K562 (cell line): ENCODE results near the gene CPPED1. TPM values are rescaled to one million over a fixed set of nuclear protein-coding genes. Genes with fewer than 3 reads are reported as not detected.

Source experiments
- ATAC-seq: fragments of 200-7000 bp; cut with Tn5 transposase; 3 replicates; pipeline ENCODE4 v1.9.1; 2020; ENCODE audit warnings: moderate library complexity
- BruUV-seq: library from RNA; stranded (reverse); fragments of 400-500 nt; replicated peaks from 2 replicates; lab custom pipeline; 2021; lab: Mats Ljungman, UMichigan
- CTCF ChIA-PET: fragments of 300-600 bp; formaldehyde crosslinking; extraction: SDS; loops from one replicate; lab custom pipeline; 2021; ENCODE audit warnings: low intra/inter-chr PET ratio; lab: Yijun Ruan, JAX
- POLR2A ChIA-PET: fragments of 300-600, 350-650 bp; sonication (Branson Sonifier 250); formaldehyde crosslinking; extraction: SDS; loops from one replicate; lab custom pipeline; 2021; ENCODE audit warnings: antibody characterized with exemption, inconsistent platforms; lab: Yijun Ruan, JAX
- DNase-seq, 4 experiments: peaks; one replicate each; pipeline versions ENCODE4 v3.0.0 to v3.0.0-alpha.2; 2011 to 2018; ENCODE audit warnings: low spot score in 3 of 4, mixed read lengths in 3 of 4; ENCODE audit errors: extremely low read depth in 1 of 4
- FAIRE-seq: peaks from 2 replicates; lab custom pipeline; 2011; peaks lifted over from hg19 to GRCh38; lab: Jason Lieb, UNC
- H2AFZ ChIP-seq: 2 replicates; pipeline ENCODE4 v1.6.0; 2011; ENCODE audit warnings: low read depth, low read length, control low read depth, inconsistent platforms
- H3K27ac ChIP-seq: fragments of 200-600 bp; 3 replicates; pipeline ENCODE4 v1.8.0; 2011; ENCODE audit warnings: low read depth, mild to moderate bottlenecking, control low read depth, inconsistent platforms, low read length, moderate library complexity, mixed read lengths; ENCODE audit errors: extremely low read depth
- H3K27me3 ChIP-seq, 2 experiments: fragments of 300-600 bp in 1 of 2; 2 replicates in 1 of 2; 3 replicates in 1 of 2; pipeline versions ENCODE4 v1.6.0 to v1.8.0; 2011; ENCODE audit warnings: inconsistent platforms in 2 of 2, low read length in 2 of 2, mild to moderate bottlenecking in 1 of 2, mixed read lengths in 1 of 2, moderate library complexity in 1 of 2; ENCODE audit not compliant: control insufficient read depth in 2 of 2, insufficient read depth in 2 of 2
- H3K36me3 ChIP-seq: fragments of 300-600 bp; 3 replicates; pipeline ENCODE4 v1.8.0; 2011; ENCODE audit warnings: mild to moderate bottlenecking, low read length, inconsistent platforms; ENCODE audit not compliant: control insufficient read depth, insufficient read depth
- H3K4me1 ChIP-seq, 2 experiments: fragments of 200-600 bp in 1 of 2; replicated peaks in 1 of 2; 2 replicates in 1 of 2; 3 replicates in 1 of 2; pipeline versions ENCODE4 v1.5.1 to v1.8.0; 2011; ENCODE audit warnings: inconsistent platforms in 2 of 2, low read length in 2 of 2, mild to moderate bottlenecking in 1 of 2, mixed read lengths in 1 of 2, moderate library complexity in 1 of 2; ENCODE audit not compliant: control insufficient read depth in 2 of 2, insufficient read depth in 2 of 2
- H3K4me2 ChIP-seq: 2 replicates; pipeline ENCODE4 v1.6.1; 2011; ENCODE audit warnings: low read length, control low read depth, inconsistent platforms, mixed read lengths; ENCODE audit not compliant: insufficient read depth
- H3K4me3 ChIP-seq: fragments of 200-600 bp; sonication (generic), shearing (Covaris generic); 2 replicates; pipeline ENCODE4 v1.5.1; 2016; ENCODE audit warnings: control low read depth, inconsistent platforms
- H3K79me2 ChIP-seq: fragments of 200-600 bp; 3 replicates; pipeline ENCODE4 v1.8.0; 2011; ENCODE audit warnings: low read length, inconsistent platforms; ENCODE audit not compliant: control insufficient read depth, insufficient read depth
- H3K9ac ChIP-seq, 2 experiments: 2 replicates each; pipeline versions ENCODE4 v1.6.0 to v1.6.1; 2011; ENCODE audit warnings: low read depth in 2 of 2, low read length in 2 of 2, control low read depth in 1 of 2, inconsistent platforms in 1 of 2, mild to moderate bottlenecking in 1 of 2, mixed read lengths in 1 of 2; ENCODE audit not compliant: insufficient read depth in 1 of 2
- H3K9me1 ChIP-seq: one replicate; pipeline ENCODE4 v1.6.0; 2011; ENCODE audit warnings: inconsistent platforms, mild to moderate bottlenecking, low read length, moderate library complexity; ENCODE audit not compliant: control insufficient read depth, insufficient read depth
- H3K9me3 ChIP-seq: replicated peaks from 2 replicates; pipeline ENCODE4 v1.5.1; 2011; ENCODE audit warnings: low read depth, low read length, inconsistent platforms; ENCODE audit not compliant: control insufficient read depth, insufficient read depth
- H4K20me1 ChIP-seq: replicated peaks from 2 replicates; pipeline ENCODE4 v1.6.1; 2011; ENCODE audit warnings: low read length, inconsistent platforms, mixed read lengths; ENCODE audit not compliant: control insufficient read depth, insufficient read depth
- MECOM ChIP-seq: fragments of 250-450 bp; sonication (Bioruptor Pico); IDR thresholded peaks from 2 replicates; pipeline ENCODE4 v1.8.0; 2022; ENCODE audit warnings: inconsistent platforms
- ZNF592 ChIP-seq: fragments of 450-650 bp; IDR thresholded peaks from 2 replicates; pipeline ENCODE4 v1.6.1; 2017; ENCODE audit warnings: antibody characterized with exemption, mild to moderate bottlenecking
- ZNF79 ChIP-seq: fragments of 250-450 bp; sonication (Bioruptor Pico); IDR thresholded peaks from 2 replicates; pipeline ENCODE4 v1.4.0; 2020; ENCODE audit warnings: low read depth, mild to moderate bottlenecking, moderate library complexity
- WGBS: fragments of 100-300 bp; shearing (Covaris generic); methylation state at CpG from one replicate; pipeline ENCODE4 v1.1.6; 2016; ENCODE audit warnings: low coverage, mixed read lengths; ENCODE audit not compliant: insufficient coverage; ENCODE audit errors: missing lambda C conversion rate; 5-methylcytosine and 5-hydroxymethylcytosine counted together
- in situ Hi-C: fragments of 300-500 bp; cut with MboI; formaldehyde crosslinking; loops from 4 replicates; pipeline ENCODE4 v1.15.0; 2018; ENCODE audit warnings: inconsistent platforms, mixed read lengths
- intact Hi-C: fragments of 100-400 bp; cut with micrococcal nuclease; formaldehyde crosslinking; loops from 2 replicates; pipeline ENCODE4 v1.14.2; 2022
- polyA plus RNA-seq, 8 experiments: library from polyadenylated mRNA; depleted of rRNA in 4 of 8; stranded (reverse) in 5 of 8; unstranded in 3 of 8; fragments of >200 nt; fragmentation: Nextera tagmentation in 2 of 8; fragmentation: Illumina TruSeq in 1 of 8; extraction: Ambion mirVana in 2 of 8; extraction: Trizol in 1 of 8; gene quantifications; 2 replicates each; pipeline versions ENCODE4 v1.2.1 to v1.2.3, GENCODE V29; 2011 to 2014; ENCODE audit warnings: inconsistent platforms in 1 of 8, missing spikeins in 1 of 8
- total RNA-seq, 7 experiments: library from RNA; depleted of rRNA in 6 of 7; stranded (reverse); fragments of >200 nt in 6 of 7; fragmentation: Illumina TruSeq in 2 of 7; extraction: Trizol in 2 of 7; gene quantifications; 2 replicates each; pipeline versions ENCODE4 v1.2.1 to v1.2.3, GENCODE V29; 2011 to 2021; ENCODE audit warnings: low replicate concordance in 1 of 7
- TF ChIP-seq, protein P1 (sequence below): fragments of 450-650 bp; formaldehyde crosslinking; IDR thresholded peaks from 2 replicates; pipeline ENCODE4 v1.4.0; 2022; ENCODE audit warnings: missing genetic modification characterization
- TF ChIP-seq, protein P2 (sequence below), 2 experiments: fragments of 250-450 bp in 1 of 2; fragments of 450-650 bp in 1 of 2; sonication (Bioruptor Pico) in 1 of 2; IDR thresholded peaks; 2 replicates each; pipeline versions ENCODE4 v1.6.1 to v1.8.0; 2016 to 2021; ENCODE audit warnings: mild to moderate bottlenecking in 2 of 2, moderate library complexity in 2 of 2, missing compliant biosample characterization in 1 of 2, missing genetic modification characterization in 1 of 2

The CPPED1 gene
- total and polyA plus RNA-seq, 9 of the 15 experiments (the other 6 are each of a cell fraction or from before 2014, with no cell fraction given): 7.5 to 25.7 (median 16.9) TPM

- POLR2A ChIA-PET: interaction anchor here (0.6 to 0.9 kb wide), 2 partner anchors 9 to 15 kb away, joined by 3 read pairs; no protein-coding TSS in a partner anchor
- H3K27ac ChIP-seq: no peak overlapping the region
- TF ChIP-seq ZNF592 (no peak), MECOM (CRISPR knock-in tag) (no peak), ZNF79 (CRISPR knock-in tag) (no peak)
- TF ChIP-seq, protein P1, sequence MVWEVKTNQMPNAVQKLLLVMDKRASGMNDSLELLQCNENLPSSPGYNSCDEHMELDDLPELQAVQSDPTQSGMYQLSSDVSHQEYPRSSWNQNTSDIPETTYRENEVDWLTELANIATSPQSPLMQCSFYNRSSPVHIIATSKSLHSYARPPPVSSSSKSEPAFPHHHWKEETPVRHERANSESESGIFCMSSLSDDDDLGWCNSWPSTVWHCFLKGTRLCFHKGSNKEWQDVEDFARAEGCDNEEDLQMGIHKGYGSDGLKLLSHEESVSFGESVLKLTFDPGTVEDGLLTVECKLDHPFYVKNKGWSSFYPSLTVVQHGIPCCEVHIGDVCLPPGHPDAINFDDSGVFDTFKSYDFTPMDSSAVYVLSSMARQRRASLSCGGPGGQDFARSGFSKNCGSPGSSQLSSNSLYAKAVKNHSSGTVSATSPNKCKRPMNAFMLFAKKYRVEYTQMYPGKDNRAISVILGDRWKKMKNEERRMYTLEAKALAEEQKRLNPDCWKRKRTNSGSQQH (CRISPR knock-in tag): no peak
- TF ChIP-seq, protein P2, sequence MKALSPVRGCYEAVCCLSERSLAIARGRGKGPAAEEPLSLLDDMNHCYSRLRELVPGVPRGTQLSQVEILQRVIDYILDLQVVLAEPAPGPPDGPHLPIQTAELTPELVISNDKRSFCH (CRISPR knock-in tag; IDR thresholded peaks at IDR 0.05): no peak
- TF ChIP-seq, protein P2 (tag; IDR thresholded peaks at IDR 0.05): no peak
- no peak overlapping the region for H3K4me3 ChIP-seq
- peaks cover 0 to 35% of the 10 kb centered on the region in 2 experiments; a peak in 3 of 5 replicates for H3K27me3 ChIP-seq
- H3K36me3 ChIP-seq: no peaks in the 10 kb centered on the region
- ATAC-seq (no peak), DNase-seq (no peak), FAIRE-seq (no peak)
- in situ Hi-C loops: no loop called here
- no peaks in the 10 kb centered on the region for H3K79me2 ChIP-seq
- H3K9me1 ChIP-seq: no peaks in the 10 kb centered on the region
- no peaks in the 10 kb centered on the region; a peak in 1 of 5 replicates for H3K4me1 ChIP-seq
- BruUV-seq: no TSS peak
- H4K20me1 ChIP-seq: no peaks in the 10 kb centered on the region
- 0% methylated on average over 2 of the region's 4 CpGs for WGBS
- no peak overlapping the region for H3K4me2 ChIP-seq
- intact Hi-C loops: no loop called here
- H3K9me3 ChIP-seq: no peaks in the 10 kb centered on the region
- H3K9ac ChIP-seq: no peak overlapping the region
- CTCF ChIA-PET: no interaction called here
- no peak overlapping the region for H2AFZ ChIP-seq
Measured at GRCh38 chr16:12626411-12626810, 177.3 kb downstream of the CPPED1 start.
